ENCODE results near the gene MYO1E.
"Not testable (repeated sequence)": the region's sequence is repeated elsewhere in the genome, so short reads cannot be mapped to it uniquely, and the experiment has no call there.

The MYO1E gene

DNA sequence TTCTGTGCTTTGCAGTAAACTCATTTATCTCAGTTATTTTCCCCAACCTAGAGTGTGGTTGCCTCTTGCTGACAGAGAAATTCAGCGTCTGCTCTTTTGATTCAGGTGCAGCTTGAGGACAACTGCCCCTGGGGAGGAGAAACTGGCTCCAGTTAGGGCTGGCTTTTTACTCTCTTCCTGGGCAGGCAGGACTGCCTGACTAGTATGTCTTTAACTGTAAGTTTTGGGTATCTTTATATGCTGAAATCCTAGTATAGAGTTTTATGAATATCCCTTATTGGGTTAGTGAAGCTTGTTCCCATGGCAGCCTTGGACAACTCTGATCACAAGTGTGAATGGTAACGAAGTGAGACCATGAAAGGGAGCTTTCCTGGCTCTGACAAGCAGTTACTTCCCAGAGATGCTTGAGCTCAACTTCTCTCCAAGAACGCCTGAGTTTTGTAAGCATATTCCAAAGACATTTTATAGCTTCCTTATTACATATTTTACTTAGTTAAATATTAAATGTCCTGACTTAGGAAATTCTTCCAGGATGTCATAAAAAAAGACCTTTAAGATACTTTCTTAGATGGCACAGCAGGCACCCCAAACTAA is 240.6 kb downstream of the MYO1E start:
- DNase-seq (ENCODE audit: low spot score), result no peak

DNA sequence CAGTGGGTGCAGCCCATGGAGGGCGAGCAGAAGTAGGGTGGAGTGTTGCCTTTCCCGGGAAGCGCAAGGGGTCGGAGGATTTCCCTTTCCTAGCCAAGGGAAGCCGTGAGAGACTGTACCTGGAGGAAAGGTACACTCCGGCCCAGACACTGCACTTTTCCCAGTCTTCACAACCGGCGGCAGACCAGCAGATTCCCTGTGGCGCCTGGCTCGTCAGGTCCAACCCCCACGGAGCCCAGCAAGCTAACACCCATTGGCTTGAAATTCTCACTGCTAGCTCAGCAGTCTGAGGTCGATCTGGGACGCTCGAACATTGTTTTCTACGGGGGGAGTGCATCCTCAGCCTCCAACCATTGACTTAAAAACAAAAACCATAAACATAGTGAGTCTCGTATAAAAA is 241.2 kb downstream of the MYO1E start:
- no peak for DNase-seq (ENCODE audit: low spot score)

DNA sequence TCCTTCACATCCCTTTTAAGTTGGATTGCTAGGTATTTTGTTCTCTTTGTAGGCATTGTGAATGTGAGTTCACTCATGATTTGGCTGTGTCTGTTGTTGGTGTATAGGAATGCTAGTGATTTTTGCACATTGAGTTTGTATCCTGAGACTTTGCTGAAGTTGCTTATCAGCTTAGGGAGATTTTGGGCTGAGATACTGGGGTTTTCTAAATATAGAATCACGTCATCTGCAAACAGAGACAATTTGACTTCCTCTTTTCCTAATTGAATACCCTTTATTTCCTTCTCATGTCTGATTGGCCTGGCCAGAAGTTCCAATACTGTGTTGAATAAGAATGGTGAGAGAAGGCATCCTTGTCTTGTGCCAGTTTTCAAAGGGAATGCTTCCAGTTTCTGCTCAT is 245.4 kb downstream of the MYO1E start:
- DNase-seq (ENCODE audit: low spot score), result not testable (repeated sequence)

DNA sequence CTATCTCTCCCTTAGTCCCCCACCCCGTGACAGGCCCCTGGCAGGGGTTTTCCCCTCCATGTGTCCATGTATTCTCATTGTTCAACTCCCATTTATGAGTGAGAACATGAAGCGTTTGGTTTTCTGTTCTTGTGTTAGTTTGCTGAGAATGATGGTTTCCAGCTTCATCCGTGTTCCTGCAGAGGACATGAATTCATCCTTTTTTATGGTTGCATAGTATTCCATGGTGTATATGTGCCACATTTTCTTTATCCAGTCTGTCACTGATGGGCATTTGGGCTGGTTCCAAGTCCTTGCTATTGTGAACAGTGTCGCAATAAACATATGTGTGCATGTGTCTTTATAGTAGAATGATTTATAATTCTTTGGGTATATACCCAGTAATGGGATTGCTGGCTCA is 247.0 kb downstream of the MYO1E start:
- not testable (repeated sequence) for DNase-seq (ENCODE audit: low spot score)

DNA sequence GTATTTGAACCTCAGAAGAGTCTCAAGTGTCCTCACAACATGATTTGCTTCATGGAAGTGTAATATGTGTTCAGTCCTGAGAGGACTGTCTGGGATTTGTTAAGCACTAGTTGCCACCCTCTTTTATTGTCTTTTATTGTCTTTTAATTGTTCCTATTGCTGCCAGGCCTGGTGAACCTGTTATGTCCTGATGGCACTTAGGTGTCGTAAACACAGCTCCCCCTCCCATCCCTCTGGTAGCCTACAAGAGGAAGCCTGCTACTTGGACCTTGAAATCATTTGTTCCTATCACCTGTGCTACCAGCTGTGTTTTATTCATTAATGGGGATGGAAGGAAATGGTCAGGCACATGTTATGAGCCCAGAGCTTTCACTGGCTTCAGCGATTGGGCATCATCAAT is 248.4 kb downstream of the MYO1E start:
- no peak for DNase-seq (ENCODE audit: low spot score)

DNA sequence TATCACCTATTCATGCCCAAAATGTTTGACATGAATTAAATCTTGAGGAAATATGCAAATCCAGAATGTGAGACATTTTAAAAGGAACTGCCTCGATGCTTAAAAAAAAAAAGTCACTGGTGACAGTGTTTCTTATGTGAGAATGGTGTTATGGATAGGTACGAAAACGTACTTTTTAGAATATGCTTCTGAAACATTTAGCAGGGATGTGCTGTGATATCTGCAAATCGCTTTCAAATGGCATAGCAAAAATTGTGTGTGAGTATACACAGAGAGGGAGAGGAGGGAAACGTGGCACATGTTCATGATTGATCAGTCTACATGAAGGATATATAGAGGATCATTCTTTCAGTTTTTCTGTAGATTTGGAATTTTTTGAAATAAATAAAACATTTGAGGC is 251.7 kb downstream of the MYO1E start:
- DNase-seq (ENCODE audit: low spot score), result no peak

DNA sequence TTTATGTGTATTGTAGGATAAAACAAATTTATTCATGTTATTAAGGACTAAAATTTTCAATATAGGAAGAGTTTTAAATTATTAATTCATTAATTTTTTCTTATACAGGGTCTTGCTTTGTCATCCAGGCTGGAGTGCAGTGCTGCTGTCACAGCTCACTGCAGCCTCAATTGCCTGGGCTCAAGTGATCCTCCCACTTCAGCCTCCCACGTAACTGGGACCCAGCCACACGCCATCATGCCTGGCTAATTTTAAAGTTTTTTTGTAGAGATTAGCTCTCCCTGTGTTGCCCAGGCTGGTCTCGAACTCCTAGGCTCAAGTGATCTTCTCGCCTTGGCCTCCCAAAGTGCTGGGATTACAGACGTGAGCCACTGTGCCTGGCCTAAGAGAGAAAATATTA is 253.0 kb downstream of the MYO1E start:
- no peak for DNase-seq (ENCODE audit: low spot score)

DNA sequence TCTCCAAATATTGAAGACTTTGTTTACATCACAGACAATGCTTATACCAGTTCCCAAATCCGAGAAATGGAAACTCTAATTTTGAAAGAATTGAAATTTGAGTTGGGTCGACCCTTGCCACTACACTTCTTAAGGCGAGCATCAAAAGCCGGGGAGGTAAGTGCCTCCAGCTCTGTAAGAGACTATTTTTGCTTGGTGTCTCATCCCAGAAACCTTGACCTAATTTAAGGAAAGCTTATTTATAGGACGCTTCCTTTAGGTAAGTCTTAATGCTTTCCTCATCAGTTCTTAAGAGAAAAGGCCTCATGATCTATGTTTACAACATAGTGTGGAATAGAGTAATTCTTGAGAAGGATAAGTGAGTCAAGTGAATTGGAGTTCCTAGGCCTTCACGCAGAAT is 255.9 kb downstream of the MYO1E start:
- no peak for DNase-seq (ENCODE audit: low spot score)

DNA sequence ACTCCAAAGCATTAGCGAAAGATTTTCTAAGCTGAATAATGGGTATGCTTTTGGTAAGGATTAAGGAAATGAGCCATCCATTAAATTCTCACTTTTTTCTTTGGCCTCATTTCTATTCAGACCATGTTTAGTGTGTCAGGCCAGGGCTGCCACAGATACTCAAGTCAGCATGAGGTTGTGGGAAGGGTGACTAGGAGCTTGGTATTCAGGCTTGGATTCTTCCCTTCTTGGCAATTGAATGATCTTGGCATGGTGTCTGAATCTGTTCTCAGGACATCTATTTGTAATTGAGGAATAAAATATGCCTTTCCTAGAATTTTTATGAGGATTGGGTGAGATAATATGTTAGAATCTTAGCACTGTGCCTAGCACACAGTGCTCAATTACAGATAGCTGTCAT is 256.5 kb downstream of the MYO1E start:
- DNase-seq (ENCODE audit: low spot score), result no peak

DNA sequence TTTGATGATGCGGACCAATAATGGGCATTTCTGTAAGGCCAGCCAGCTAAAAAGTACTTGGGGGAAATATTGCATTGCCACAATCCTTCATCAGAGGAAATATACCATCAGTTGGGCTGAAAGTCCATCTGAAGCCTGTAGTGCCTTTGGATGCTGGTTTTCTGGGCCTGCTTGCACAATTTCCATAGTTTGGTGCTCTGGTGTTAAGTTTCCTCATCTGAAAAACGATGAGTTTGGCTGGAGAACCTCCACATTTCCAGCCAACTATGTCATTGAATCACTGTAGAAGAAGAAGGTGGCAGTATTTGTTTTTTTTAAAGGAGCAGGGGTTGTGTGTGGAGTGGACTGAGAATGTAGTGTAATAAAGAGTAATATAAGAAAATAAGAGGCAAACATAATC is 257.6 kb downstream of the MYO1E start:
- DNase-seq (ENCODE audit: low spot score), result no peak

DNA sequence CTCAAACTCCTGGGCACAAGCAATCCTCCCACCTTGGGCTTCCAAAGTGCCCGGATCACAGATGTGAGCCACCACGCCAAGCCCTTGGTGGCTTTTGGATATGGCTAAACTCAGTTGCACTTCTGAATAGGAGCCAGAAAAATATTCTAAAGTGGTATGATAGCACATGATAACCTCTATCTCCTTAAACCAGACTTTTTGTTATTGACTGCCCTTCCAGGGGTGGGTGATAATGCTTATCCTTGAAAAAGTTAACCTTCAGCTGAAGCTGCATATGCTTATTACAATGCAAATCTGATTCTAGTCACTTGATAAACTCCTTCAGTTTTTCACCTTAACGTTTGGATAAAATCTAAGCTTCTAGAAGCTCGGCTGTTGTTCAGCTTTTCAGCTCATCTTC is 261.4 kb downstream of the MYO1E start:
- DNase-seq (ENCODE audit: low spot score), result no peak

DNA sequence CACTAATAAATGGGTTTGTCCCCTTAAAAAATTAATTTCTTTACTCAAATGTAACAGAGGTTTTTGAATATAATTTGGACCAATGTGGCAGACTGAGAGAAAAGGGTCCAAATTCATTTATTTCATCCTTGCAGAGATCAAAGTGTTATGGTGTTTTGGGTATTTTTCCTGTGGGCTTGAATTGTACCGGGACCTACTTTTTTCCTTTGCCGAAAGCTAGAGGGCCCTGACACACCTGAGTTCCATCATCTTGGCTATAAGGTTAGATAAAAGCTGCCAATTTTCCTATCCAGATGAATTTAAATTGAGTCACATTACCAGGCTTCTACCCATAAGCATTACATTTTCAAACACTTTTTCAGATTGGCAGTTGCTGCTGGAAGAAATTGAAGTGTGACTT is 266.8 kb downstream of the MYO1E start:
- DNase-seq (ENCODE audit: low spot score), result no peak

DNA sequence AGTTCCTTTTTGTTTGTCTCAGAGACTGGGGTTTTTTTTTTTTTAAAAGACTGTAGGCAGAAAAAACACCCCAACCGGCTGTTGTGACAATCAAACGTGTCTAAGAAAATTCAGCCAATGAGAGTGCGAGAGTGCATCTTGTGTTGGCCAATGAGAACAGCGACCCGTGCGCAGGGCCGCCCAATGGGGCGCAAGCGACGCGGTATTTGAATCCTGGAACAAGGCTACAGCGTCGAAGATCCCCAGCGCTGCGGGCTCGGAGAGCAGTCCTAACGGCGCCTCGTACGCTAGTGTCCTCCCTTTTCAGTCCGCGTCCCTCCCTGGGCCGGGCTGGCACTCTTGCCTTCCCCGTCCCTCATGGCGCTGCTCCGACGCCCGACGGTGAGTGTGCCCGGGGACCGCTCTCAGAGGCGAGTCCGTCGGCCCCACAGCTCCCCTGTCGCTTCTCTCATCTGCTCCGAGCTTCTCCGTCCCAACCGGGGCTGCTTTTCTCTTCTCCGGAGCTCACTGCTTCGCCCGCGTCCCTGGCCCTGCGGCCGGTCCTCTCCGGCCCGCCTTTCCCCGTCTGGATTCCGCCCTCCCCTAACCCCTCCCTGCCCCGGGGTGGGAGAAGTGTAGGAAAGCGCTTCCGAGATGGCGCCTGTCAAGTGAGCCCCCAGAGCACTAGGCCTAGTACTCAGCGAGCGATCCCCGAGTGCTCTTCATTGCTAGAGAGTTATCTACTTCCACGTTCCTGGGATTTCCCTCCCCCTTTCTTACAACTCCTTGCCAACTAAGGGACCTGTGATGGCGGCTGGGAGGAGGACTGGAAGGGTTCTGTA is 267.5 kb downstream of the MYO1E start, which contains the start of gene CCNB2:
Gene CCNB2, plus strand, starts transcription at position 235 of the 821 bp plus-strand sequence. Its CDS starts 123 bp downstream, at position 358.
- DNase-seq (ENCODE audit: low spot score), result peak; percentile 95

DNA sequence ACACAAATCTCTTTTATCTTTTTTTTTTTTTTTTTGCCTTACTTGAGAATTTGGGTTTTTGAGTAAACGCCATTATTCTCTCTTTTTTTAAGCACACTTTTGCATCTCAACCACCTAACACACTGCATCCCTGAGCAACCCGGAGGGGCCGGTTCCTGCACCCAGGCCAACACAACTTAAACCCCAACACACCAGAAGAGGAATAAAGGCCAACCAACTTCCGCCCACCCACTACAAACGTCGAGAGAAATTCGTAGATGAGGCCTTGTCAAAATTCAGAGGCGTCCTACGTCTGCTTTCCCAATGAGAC is 268.1 kb downstream of the MYO1E start:
- no peak for DNase-seq (ENCODE audit: low spot score)

DNA sequence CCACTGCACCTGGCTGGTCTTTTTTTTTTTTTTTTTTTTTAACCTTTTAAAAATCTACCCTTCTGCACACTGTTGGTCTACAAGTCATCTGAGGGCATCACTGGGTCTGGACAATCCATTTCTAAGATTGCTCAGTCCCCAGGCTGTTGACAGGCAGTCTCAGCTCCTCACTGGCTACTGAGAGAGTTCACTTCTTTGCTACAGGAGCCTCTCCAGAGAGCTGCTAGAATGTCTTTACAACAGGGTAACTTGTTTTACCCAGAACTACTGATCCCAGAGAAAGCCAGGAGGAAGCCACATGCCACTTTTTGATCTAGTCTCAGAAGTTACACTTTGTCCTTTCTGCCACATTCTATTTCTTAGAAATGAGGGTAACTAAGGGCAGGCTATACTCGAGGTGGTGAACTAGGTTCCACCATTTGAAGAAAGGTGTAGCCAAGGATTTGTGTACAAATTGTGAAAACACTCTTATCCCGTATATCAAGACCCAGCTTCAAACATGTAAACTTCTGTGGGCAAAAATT is 273.4 kb downstream of the MYO1E start:
- DNase-seq (ENCODE audit: low spot score), result no peak

DNA sequence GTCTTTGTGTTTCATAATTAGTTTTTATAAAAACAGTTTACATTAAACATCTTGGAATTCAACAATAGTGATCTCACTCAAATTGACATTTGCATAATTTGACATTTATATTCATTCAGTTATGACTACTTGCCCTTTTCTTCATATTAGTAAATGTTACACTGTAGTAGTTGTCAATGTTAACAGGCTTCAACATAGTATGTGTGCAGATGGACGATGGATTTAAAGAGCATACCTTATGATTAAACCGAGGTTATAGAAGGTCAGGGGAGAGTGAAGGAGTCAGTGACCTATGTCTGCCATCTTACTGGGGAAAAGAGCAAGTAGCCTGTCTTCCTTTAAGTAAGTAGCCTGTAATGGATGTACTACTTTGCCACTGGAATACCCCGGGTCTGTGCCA is 276.2 kb downstream of the MYO1E start:
- no peak for DNase-seq (ENCODE audit: low spot score)

DNA sequence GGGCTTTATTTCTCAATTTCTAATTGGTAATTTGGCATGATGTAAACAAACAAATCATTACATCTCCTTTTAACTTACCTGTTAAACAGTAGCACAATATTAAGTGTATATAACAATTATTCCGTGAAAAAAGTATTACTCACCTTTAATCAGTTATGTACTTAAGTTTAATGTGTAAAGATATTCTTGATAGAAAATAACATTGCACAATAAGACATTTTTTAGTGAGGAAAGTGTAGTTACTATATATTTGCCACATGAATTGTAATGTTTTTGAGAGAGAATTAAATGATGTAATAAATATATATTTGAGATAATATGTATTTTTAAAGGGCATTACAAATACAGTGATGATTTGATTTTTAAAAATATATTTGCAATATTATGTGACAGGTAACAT is 278.6 kb downstream of the MYO1E start:
- no peak for DNase-seq (ENCODE audit: low spot score)

DNA sequence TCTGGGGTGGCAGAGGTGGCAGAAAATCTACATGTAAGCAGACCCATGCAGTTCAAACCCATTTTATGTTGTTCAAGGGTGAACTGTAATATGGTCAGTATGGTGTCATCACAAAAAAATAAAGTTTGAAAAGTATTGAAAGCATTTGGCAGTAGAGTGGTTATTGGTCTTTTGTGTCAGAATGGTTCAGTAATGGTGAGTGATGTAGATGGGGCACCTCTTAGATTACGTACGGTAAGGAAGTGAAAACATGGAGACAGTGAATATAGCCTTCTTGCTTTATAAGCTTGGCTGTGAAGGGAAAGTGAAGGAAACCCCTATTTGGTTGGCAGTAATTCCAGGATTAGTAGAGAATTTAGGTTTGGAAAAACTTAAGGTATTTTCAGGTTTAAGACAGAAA is 284.9 kb downstream of the MYO1E start:
- no peak for DNase-seq (ENCODE audit: low spot score)
